Activated T-cell treated with anti-CD3 and anti-CD28 coated beads, Interleukin-2, amount 50 U/mL, for 24 hours (primary cell): ENCODE data around the gene TMEFF1.

Source experiments
- DNase-seq: peaks from one replicate; pipeline ENCODE4 v3.0.0-alpha.2; 2020
- H3K27ac Mint-ChIP-seq: 2 replicates; pipeline ENCODE4 v1.8.0; 2020; ENCODE audit warnings: mild to moderate bottlenecking, mixed read lengths
- H3K27me3 Mint-ChIP-seq: 2 replicates; pipeline ENCODE4 v1.8.0; 2020; ENCODE audit warnings: mixed read lengths
- H3K36me3 Mint-ChIP-seq: 2 replicates; pipeline ENCODE4 v1.8.0; 2020; ENCODE audit warnings: low read depth, mixed read lengths
- H3K4me1 Mint-ChIP-seq: 2 replicates; pipeline ENCODE4 v1.8.0; 2020; ENCODE audit warnings: low read depth, mixed read lengths
- H3K4me3 Mint-ChIP-seq: 2 replicates; pipeline ENCODE4 v1.8.0; 2020; ENCODE audit warnings: mild to moderate bottlenecking, moderate library complexity, mixed read lengths
- H3K9me3 Mint-ChIP-seq: 2 replicates; pipeline ENCODE4 v1.8.0; 2020; ENCODE audit warnings: mixed read lengths

Gene TMEFF1

DNA sequence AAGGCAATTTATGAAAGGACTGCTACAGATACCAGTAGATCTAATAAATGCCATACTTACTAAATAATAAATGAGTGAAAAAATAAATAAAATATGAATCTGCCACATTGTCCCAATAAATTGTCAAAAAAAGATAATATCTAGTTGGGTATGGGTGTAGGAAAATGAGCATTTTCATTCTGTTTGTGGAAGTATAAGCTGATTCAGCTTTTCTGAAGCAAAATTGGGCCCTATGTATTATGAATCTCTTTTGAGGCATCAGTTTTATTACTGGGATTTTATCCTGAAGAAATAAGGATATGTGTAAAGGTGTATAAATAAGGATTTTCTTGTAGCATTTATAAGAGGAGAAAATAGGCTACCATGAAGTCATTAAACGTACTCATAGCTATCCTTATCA lies 151.0 kb downstream of the TMEFF1 start:
- Mint-ChIP-seq H3K9me3 (peaks cover 6% of the 10 kb centered on the region), H3K27me3 (peaks cover 4% of the 10 kb centered on the region), H3K27ac (no peak overlapping the region), H3K4me3 (no peak overlapping the region), H3K36me3 (no peaks in the 10 kb centered on the region), H3K4me1 (no peaks in the 10 kb centered on the region)
- no peak for DNase-seq

DNA sequence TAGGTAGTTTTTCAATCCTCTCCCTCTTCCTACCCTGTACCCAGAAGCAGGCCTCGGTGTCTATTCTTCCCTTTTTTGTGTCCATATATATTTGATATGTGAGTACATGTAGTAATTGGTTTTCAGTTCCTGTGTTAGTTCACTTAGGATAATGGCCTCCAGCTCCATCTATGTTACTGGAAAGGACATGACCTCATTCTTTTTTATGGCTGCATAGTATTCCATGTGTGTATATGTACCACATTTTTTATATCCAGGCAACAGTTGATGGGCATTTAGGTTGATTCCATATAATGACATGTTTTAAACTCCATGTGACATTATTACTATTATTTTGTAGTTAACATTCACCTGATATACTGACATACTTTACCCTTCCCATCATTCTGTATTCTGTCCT lies 154.0 kb downstream of the TMEFF1 start:
- H3K4me1 Mint-ChIP-seq = no peaks in the 10 kb centered on the region
- no peak overlapping the region for H3K4me3 Mint-ChIP-seq
- H3K36me3 Mint-ChIP-seq = no peaks in the 10 kb centered on the region
- DNase-seq = no peak
- H3K27ac Mint-ChIP-seq = no peak overlapping the region
- peaks cover 6% of the 10 kb centered on the region for H3K27me3 Mint-ChIP-seq
- peaks cover 6% of the 10 kb centered on the region for H3K9me3 Mint-ChIP-seq
